ENCODE data around the gene ADGRA1. TPM values are rescaled to one million over a fixed set of nuclear protein-coding genes. Genes with fewer than 3 reads are reported as not detected.

ADGRA1 gene
- polyA plus RNA-seq, 2 of the 4 experiments (the other 2 are of a cell fraction): not detected

- TF ChIP-seq BCL3 (IDR thresholded peaks at IDR 0.05) (no peak), CTCF (IDR thresholded peaks at IDR 0.05) (no peak), EHF (CRISPR knock-in tag; IDR thresholded peaks at IDR 0.05) (no peak), RARB (CRISPR knock-in tag; IDR thresholded peaks at IDR 0.05) (no peak), NFE2L2 (conservative IDR thresholded peaks at IDR 0.05; ENCODE audit: low read length) (no peak)
Observed at GRCh38 chr10:133141958-133142340, 54.2 kb downstream of the ADGRA1 start (continued).

GRCh38 chr10:133142523-133143199, 54.9 kb downstream of the ADGRA1 start:
- WGBS (ENCODE audit: missing lambda C conversion rate): 70% methylated on average over 24 of the region's 24 CpGs

More at GRCh38 chr10:133142523-133143199, 54.9 kb downstream of the ADGRA1 start:
- DNase-seq (ENCODE audit: low read depth in 1 of 2, low spot score in 1 of 2) (no peak), FAIRE-seq (no peak), ATAC-seq (no peak)
- Histone ChIP-seq H3K4me1 (peaks cover 14% of the 10 kb centered on the region; the same call in 2 of the 3 replicates), H3K27ac (no peak overlapping the region), H3K9me3 (peaks cover 7% of the 10 kb centered on the region), H3K4me2 (no peak overlapping the region), H3K4me3 (no peak overlapping the region)
- ChIA-PET CTCF (interaction anchor here (0.9 to 2.4 kb wide), 22 partner anchors 10 to 311 kb away, joined by 3 to 13 read pairs (median 4); partner anchors contain the start of gene KNDC1), POLR2A (no interaction called here)
- no peak for TF ChIP-seq USF2 (IDR thresholded peaks at IDR 0.05)
- TF ChIP-seq MAFK (IDR thresholded peaks at IDR 0.05; ENCODE audit: partially characterized antibody): no peak
- TF ChIP-seq TP53 (CRISPR knock-in tag; IDR thresholded peaks at IDR 0.05): no peak
- no peak for TF ChIP-seq FOSL2 (IDR thresholded peaks at IDR 0.05)
- TF ChIP-seq FOSL2 (CRISPR knock-in tag; IDR thresholded peaks at IDR 0.05): no peak
- no peak for TF ChIP-seq PBX3 (IDR thresholded peaks at IDR 0.05)
- no peak for TF ChIP-seq EHF (CRISPR knock-in tag; IDR thresholded peaks at IDR 0.05)
- TF ChIP-seq BCL3 (IDR thresholded peaks at IDR 0.05): no peak
- TF ChIP-seq MAZ (IDR thresholded peaks at IDR 0.05; ENCODE audit: borderline replicate concordance, low read depth, low read length): no peak
- TF ChIP-seq ZNF302 (CRISPR knock-in tag; IDR thresholded peaks at IDR 0.05): no peak
- no peak for TF ChIP-seq KDM5A (IDR thresholded peaks at IDR 0.05)
- no peak for TF ChIP-seq POLR2AphosphoS2 (conservative IDR thresholded peaks at IDR 0.05; ENCODE audit: low read length)
- no peak for TF ChIP-seq FOSB (CRISPR knock-in tag; IDR thresholded peaks at IDR 0.05)
- no peak for TF ChIP-seq ZFP36 (IDR thresholded peaks at IDR 0.05; ENCODE audit: borderline replicate concordance, partially characterized antibody)
- TF ChIP-seq JUN (IDR thresholded peaks at IDR 0.05): no peak
- no peak for TF ChIP-seq ESRRA (IDR thresholded peaks at IDR 0.05; ENCODE audit: borderline replicate concordance, low read length)
- TF ChIP-seq TFCP2L1 (CRISPR knock-in tag; IDR thresholded peaks at IDR 0.05): no peak
- TF ChIP-seq JUNB (IDR thresholded peaks at IDR 0.05): no peak
- TF ChIP-seq HMGXB4 (CRISPR knock-in tag; IDR thresholded peaks at IDR 0.05; ENCODE audit: borderline replicate concordance): no peak
- no peak for TF ChIP-seq HOXA7 (CRISPR knock-in tag; IDR thresholded peaks at IDR 0.05)
